Measurements from ENCODE around the gene NFIA. TPM values are rescaled to one million over a fixed set of nuclear protein-coding genes. Genes with fewer than 3 reads are reported as not detected.

The NFIA gene
- total RNA-seq, 1 donor from 2014 or later, result 16.2 TPM

GRCh38 chr1:61423643-61424042 is 341.3 kb downstream of the NFIA start:
- Mint-ChIP-seq H3K4me3 (ENCODE audit: unreplicated experiment) (no peak overlapping the region), H3K9me3 (ENCODE audit: unreplicated experiment) (no peaks in the 10 kb centered on the region), H3K36me3 (ENCODE audit: low read depth, unreplicated experiment) (no peaks in the 10 kb centered on the region), H3K27ac (ENCODE audit: unreplicated experiment) (no peak overlapping the region), H3K27me3 (ENCODE audit: unreplicated experiment) (peaks cover 3% of the 10 kb centered on the region), H3K4me1 (ENCODE audit: unreplicated experiment) (peaks cover 29% of the 10 kb centered on the region)
- TF ChIP-seq, protein P1, sequence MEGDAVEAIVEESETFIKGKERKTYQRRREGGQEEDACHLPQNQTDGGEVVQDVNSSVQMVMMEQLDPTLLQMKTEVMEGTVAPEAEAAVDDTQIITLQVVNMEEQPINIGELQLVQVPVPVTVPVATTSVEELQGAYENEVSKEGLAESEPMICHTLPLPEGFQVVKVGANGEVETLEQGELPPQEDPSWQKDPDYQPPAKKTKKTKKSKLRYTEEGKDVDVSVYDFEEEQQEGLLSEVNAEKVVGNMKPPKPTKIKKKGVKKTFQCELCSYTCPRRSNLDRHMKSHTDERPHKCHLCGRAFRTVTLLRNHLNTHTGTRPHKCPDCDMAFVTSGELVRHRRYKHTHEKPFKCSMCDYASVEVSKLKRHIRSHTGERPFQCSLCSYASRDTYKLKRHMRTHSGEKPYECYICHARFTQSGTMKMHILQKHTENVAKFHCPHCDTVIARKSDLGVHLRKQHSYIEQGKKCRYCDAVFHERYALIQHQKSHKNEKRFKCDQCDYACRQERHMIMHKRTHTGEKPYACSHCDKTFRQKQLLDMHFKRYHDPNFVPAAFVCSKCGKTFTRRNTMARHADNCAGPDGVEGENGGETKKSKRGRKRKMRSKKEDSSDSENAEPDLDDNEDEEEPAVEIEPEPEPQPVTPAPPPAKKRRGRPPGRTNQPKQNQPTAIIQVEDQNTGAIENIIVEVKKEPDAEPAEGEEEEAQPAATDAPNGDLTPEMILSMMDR (IDR thresholded peaks at IDR 0.05; ENCODE audit: unreplicated experiment), result no peak
- DNase-seq (ENCODE audit: low spot score), result no peak

- DNase-seq (ENCODE audit: low spot score), result no peak
- no peak overlapping the region for H3K27ac Mint-ChIP-seq (ENCODE audit: unreplicated experiment)
Measured at GRCh38 chr1:61424382-61424781, 342.0 kb downstream of the NFIA start.

DNA sequence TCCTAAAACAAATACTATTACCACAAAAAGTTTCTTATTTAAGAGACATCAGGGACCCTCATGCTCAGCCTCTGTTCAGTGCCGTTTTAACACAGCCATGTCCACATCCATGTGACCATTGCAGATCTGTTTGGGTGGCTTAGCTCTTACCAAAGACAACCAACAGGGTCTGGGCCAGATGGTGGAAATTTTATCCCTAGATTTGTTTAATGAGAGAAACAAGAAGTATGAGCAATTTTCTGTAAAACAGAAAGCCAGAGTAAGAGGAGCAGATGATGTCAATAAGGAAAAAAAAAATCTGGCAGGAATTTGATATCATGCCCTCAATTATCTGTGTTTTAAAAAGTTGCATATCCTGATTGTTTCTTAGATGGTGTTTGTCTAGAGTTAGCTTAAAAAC is 342.7 kb downstream of the NFIA start:
- Mint-ChIP-seq H3K27me3 (ENCODE audit: unreplicated experiment) (peaks cover 3% of the 10 kb centered on the region), H3K36me3 (ENCODE audit: low read depth, unreplicated experiment) (no peaks in the 10 kb centered on the region), H3K9me3 (ENCODE audit: unreplicated experiment) (no peaks in the 10 kb centered on the region), H3K4me3 (ENCODE audit: unreplicated experiment) (no peak overlapping the region), H3K4me1 (ENCODE audit: unreplicated experiment) (peaks cover 22% of the 10 kb centered on the region), H3K27ac (ENCODE audit: unreplicated experiment) (no peak overlapping the region)
- TF ChIP-seq, protein P1 (IDR thresholded peaks at IDR 0.05; ENCODE audit: unreplicated experiment), result no peak
- DNase-seq (ENCODE audit: low spot score), result no peak

More at GRCh38 chr1:61424382-61424781, 342.0 kb downstream of the NFIA start:
- no peaks in the 10 kb centered on the region for H3K9me3 Mint-ChIP-seq (ENCODE audit: unreplicated experiment)
- H3K36me3 Mint-ChIP-seq (ENCODE audit: low read depth, unreplicated experiment), result no peaks in the 10 kb centered on the region
- H3K27me3 Mint-ChIP-seq (ENCODE audit: unreplicated experiment), result peaks cover 3% of the 10 kb centered on the region
- H3K4me3 Mint-ChIP-seq (ENCODE audit: unreplicated experiment), result no peak overlapping the region
- H3K4me1 Mint-ChIP-seq (ENCODE audit: unreplicated experiment), result peaks cover 27% of the 10 kb centered on the region
- TF ChIP-seq, protein P1 (IDR thresholded peaks at IDR 0.05; ENCODE audit: unreplicated experiment), result no peak

- Mint-ChIP-seq H3K36me3 (ENCODE audit: low read depth, unreplicated experiment) (no peaks in the 10 kb centered on the region), H3K4me1 (ENCODE audit: unreplicated experiment) (peaks cover 14% of the 10 kb centered on the region), H3K4me3 (ENCODE audit: unreplicated experiment) (no peak overlapping the region), H3K27me3 (ENCODE audit: unreplicated experiment) (peaks cover 3% of the 10 kb centered on the region), H3K27ac (ENCODE audit: unreplicated experiment) (no peak overlapping the region), H3K9me3 (ENCODE audit: unreplicated experiment) (no peaks in the 10 kb centered on the region)
- no peak for DNase-seq (ENCODE audit: low spot score)
- TF ChIP-seq, protein P1 (IDR thresholded peaks at IDR 0.05; ENCODE audit: unreplicated experiment), result no peak
Measured at GRCh38 chr1:61426254-61426653, 343.9 kb downstream of the NFIA start.

- no peak overlapping the region for H3K27ac Mint-ChIP-seq (ENCODE audit: unreplicated experiment)
- no peak for DNase-seq (ENCODE audit: low spot score)
- no peaks in the 10 kb centered on the region for H3K9me3 Mint-ChIP-seq (ENCODE audit: unreplicated experiment)
- TF ChIP-seq, protein P1 (IDR thresholded peaks at IDR 0.05; ENCODE audit: unreplicated experiment), result no peak
- H3K27me3 Mint-ChIP-seq (ENCODE audit: unreplicated experiment), result peaks cover 3% of the 10 kb centered on the region
- peaks cover 14% of the 10 kb centered on the region for H3K4me1 Mint-ChIP-seq (ENCODE audit: unreplicated experiment)
- no peak overlapping the region for H3K4me3 Mint-ChIP-seq (ENCODE audit: unreplicated experiment)
- H3K36me3 Mint-ChIP-seq (ENCODE audit: low read depth, unreplicated experiment), result no peaks in the 10 kb centered on the region
Measured at GRCh38 chr1:61426885-61427284, 344.5 kb downstream of the NFIA start.

Data from endothelial cell (in vitro differentiated cells).